ENCODE measurements around the gene DEGS2. TPM values are rescaled to one million over a fixed set of nuclear protein-coding genes. Genes with fewer than 3 reads are reported as not detected.

Gene DEGS2
- total and polyA plus RNA-seq, 2 experiments from 2014 or later, result 0.63 to 2.2 TPM

DNA sequence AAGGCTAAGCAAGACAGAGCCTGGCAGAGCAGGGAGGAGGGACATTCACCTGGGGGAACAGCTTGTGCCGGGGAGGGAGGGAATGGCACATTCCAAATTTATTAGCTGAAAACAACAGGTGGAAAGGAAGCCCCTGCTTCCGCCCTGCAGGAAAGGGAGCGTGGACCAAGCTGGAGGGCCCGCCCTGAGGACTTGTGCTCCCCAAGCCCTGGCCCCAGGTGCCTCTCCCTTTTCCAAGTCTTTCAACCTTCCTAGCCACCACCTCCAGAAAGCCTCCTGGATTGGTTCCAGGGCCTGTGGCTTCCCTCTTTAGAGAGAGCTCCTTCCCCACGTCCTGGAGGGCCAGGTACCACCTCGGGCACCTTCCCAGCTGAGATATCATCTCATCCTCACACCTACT, 2.7 kb downstream of the DEGS2 start (continued):
- TF ChIP-seq, protein P1, sequence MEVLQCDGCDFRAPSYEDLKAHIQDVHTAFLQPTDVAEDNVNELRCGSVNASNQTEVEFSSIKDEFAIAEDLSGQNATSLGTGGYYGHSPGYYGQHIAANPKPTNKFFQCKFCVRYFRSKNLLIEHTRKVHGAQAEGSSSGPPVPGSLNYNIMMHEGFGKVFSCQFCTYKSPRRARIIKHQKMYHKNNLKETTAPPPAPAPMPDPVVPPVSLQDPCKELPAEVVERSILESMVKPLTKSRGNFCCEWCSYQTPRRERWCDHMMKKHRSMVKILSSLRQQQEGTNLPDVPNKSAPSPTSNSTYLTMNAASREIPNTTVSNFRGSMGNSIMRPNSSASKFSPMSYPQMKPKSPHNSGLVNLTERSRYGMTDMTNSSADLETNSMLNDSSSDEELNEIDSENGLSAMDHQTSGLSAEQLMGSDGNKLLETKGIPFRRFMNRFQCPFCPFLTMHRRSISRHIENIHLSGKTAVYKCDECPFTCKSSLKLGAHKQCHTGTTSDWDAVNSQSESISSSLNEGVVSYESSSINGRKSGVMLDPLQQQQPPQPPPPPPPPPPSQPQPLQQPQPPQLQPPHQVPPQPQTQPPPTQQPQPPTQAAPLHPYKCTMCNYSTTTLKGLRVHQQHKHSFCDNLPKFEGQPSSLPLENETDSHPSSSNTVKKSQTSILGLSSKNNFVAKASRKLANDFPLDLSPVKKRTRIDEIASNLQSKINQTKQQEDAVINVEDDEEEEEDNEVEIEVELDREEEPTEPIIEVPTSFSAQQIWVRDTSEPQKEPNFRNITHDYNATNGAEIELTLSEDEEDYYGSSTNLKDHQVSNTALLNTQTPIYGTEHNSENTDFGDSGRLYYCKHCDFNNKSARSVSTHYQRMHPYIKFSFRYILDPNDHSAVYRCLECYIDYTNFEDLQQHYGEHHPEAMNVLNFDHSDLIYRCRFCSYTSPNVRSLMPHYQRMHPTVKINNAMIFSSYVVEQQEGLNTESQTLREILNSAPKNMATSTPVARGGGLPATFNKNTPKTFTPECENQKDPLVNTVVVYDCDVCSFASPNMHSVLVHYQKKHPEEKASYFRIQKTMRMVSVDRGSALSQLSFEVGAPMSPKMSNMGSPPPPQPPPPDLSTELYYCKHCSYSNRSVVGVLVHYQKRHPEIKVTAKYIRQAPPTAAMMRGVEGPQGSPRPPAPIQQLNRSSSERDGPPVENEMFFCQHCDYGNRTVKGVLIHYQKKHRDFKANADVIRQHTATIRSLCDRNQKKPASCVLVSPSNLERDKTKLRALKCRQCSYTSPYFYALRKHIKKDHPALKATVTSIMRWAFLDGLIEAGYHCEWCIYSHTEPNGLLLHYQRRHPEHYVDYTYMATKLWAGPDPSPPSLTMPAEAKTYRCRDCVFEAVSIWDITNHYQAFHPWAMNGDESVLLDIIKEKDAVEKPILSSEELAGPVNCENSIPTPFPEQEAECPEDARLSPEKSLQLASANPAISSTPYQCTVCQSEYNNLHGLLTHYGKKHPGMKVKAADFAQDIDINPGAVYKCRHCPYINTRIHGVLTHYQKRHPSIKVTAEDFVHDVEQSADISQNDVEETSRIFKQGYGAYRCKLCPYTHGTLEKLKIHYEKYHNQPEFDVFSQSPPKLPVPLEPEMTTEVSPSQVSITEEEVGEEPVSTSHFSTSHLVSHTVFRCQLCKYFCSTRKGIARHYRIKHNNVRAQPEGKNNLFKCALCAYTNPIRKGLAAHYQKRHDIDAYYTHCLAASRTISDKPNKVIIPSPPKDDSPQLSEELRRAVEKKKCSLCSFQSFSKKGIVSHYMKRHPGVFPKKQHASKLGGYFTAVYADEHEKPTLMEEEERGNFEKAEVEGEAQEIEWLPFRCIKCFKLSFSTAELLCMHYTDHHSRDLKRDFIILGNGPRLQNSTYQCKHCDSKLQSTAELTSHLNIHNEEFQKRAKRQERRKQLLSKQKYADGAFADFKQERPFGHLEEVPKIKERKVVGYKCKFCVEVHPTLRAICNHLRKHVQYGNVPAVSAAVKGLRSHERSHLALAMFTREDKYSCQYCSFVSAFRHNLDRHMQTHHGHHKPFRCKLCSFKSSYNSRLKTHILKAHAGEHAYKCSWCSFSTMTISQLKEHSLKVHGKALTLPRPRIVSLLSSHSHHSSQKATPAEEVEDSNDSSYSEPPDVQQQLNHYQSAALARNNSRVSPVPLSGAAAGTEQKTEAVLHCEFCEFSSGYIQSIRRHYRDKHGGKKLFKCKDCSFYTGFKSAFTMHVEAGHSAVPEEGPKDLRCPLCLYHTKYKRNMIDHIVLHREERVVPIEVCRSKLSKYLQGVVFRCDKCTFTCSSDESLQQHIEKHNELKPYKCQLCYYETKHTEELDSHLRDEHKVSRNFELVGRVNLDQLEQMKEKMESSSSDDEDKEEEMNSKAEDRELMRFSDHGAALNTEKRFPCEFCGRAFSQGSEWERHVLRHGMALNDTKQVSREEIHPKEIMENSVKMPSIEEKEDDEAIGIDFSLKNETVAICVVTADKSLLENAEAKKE (CRISPR knock-in tag; IDR thresholded peaks at IDR 0.05), result no peak
- no peak for TF ChIP-seq NANOG (IDR thresholded peaks at IDR 0.05; ENCODE audit: borderline replicate concordance)

DNA sequence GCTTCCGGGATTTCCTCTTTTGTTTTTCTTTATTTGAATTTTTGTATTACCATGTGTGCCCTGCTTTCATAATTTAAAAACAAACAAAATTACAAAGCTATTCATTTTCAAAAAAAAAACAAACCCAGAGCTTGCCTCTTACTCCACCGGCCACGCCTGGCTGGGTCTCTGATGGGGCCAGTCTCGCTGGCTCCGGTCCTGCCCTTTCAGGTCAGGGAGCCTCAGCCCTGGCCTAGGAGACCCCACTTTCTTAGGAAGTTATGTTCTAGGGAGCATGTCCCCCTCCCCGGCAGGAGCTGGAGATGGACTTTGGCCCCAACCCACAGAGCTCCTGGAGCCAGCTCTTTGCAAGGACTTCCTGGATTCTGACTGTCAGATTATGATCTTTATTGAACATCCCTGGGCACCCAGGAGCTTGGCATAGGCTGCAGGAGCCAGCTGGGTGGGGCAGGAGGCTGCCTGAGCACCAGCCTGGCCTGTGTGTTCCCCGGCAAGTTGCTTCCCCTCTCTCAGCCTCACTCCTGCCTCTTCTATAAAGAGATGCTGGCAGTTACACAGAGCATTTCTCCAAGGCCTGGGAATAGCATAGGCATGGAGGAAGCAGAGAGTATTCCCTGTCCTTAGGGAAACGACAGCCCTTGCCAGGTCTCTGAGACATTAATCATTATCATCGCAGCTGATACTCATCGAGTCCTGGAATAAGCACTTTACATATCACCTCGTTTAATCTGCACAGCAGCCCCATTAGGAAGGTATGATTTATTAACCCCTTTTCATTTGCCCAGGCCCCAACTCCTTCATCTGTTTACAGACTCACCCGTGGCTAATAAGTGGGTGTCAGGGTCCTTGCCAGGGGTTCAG, 3.5 kb downstream of the DEGS2 start:
- no peaks in the 10 kb centered on the region; the same call in 2 of the 3 replicates for H3K36me3 Mint-ChIP-seq (ENCODE audit: low read depth)
- H4K20me1 ChIP-seq (replicated peaks; ENCODE audit: insufficient read depth), result no peaks in the 10 kb centered on the region; the same call in 1 of the 2 replicates
- no peaks in the 10 kb centered on the region for H3K79me2 ChIP-seq (replicated peaks; ENCODE audit: insufficient read depth)
- H3K4me2 ChIP-seq, result no peak overlapping the region
- peaks cover 6% of the 10 kb centered on the region for H3K4me1 Mint-ChIP-seq
- peaks cover 4% of the 10 kb centered on the region; the same call in 2 of the 3 replicates for H3K9me3 Mint-ChIP-seq
- H2AFZ ChIP-seq, result no peak overlapping the region
- H3K4me3 Mint-ChIP-seq, result no peak overlapping the region
- no peaks in the 10 kb centered on the region for H3K4me1 ChIP-seq (ENCODE audit: insufficient read depth)
- H3K27ac Mint-ChIP-seq, result no peak overlapping the region
- DNase-seq (ENCODE audit: low spot score) (no peak), ATAC-seq (no peak)
- no peaks in the 10 kb centered on the region for H3K36me3 ChIP-seq (ENCODE audit: insufficient read depth)
- H3K27ac ChIP-seq (ENCODE audit: low read depth), result no peak overlapping the region
- no peaks in the 10 kb centered on the region for H3K9me2 ChIP-seq (ENCODE audit: insufficient read depth)
- no peak overlapping the region for H3K4me3 ChIP-seq
- no peaks in the 10 kb centered on the region for H3F3A ChIP-seq (replicated peaks; ENCODE audit: low read depth)
- peaks cover 42% of the 10 kb centered on the region for H3K27me3 ChIP-seq (ENCODE audit: insufficient read depth)
- peaks cover 52% of the 10 kb centered on the region for H3K27me3 Mint-ChIP-seq (ENCODE audit: insufficient read depth, low read depth, poor library complexity)
- TF ChIP-seq EZH2phosphoT487 (IDR thresholded peaks at IDR 0.05; ENCODE audit: unreplicated experiment), result no peak
- no peak for TF ChIP-seq NANOG (IDR thresholded peaks at IDR 0.05; ENCODE audit: borderline replicate concordance)
- TF ChIP-seq CREB1 (CRISPR knock-in tag; IDR thresholded peaks at IDR 0.05; ENCODE audit: low read depth), result no peak
- TF ChIP-seq STAT1 (IDR thresholded peaks at IDR 0.05; ENCODE audit: unreplicated experiment), result no peak
- TF ChIP-seq, protein P2, sequence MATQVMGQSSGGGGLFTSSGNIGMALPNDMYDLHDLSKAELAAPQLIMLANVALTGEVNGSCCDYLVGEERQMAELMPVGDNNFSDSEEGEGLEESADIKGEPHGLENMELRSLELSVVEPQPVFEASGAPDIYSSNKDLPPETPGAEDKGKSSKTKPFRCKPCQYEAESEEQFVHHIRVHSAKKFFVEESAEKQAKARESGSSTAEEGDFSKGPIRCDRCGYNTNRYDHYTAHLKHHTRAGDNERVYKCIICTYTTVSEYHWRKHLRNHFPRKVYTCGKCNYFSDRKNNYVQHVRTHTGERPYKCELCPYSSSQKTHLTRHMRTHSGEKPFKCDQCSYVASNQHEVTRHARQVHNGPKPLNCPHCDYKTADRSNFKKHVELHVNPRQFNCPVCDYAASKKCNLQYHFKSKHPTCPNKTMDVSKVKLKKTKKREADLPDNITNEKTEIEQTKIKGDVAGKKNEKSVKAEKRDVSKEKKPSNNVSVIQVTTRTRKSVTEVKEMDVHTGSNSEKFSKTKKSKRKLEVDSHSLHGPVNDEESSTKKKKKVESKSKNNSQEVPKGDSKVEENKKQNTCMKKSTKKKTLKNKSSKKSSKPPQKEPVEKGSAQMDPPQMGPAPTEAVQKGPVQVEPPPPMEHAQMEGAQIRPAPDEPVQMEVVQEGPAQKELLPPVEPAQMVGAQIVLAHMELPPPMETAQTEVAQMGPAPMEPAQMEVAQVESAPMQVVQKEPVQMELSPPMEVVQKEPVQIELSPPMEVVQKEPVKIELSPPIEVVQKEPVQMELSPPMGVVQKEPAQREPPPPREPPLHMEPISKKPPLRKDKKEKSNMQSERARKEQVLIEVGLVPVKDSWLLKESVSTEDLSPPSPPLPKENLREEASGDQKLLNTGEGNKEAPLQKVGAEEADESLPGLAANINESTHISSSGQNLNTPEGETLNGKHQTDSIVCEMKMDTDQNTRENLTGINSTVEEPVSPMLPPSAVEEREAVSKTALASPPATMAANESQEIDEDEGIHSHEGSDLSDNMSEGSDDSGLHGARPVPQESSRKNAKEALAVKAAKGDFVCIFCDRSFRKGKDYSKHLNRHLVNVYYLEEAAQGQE (IDR thresholded peaks at IDR 0.05; ENCODE audit: unreplicated experiment), result no peak
- TF ChIP-seq POLR2AphosphoS5 (IDR thresholded peaks at IDR 0.05; ENCODE audit: low read depth), result no peak
